Measurements from ENCODE around the gene FBLIM1. TPM values are rescaled to one million over a fixed set of nuclear protein-coding genes. Genes with fewer than 3 reads are reported as not detected.

The FBLIM1 gene
- total RNA-seq, 1 experiment from 2014 or later, result 78.3 TPM

GRCh38 chr1:15835741-15836510, 77.3 kb downstream of the FBLIM1 start (continued):
- TF ChIP-seq ELF4 (CRISPR knock-in tag; IDR thresholded peaks at IDR 0.05; ENCODE audit: low read depth) (no peak), JAZF1 (CRISPR knock-in tag; IDR thresholded peaks at IDR 0.05) (no peak), NFATC4 (CRISPR knock-in tag; IDR thresholded peaks at IDR 0.05) (no peak), GRHL2 (CRISPR knock-in tag; IDR thresholded peaks at IDR 0.05; ENCODE audit: insufficient replicate concordance, severe bottlenecking) (no peak), ZNF671 (CRISPR knock-in tag; IDR thresholded peaks at IDR 0.05) (no peak), FOXP4 (CRISPR knock-in tag; IDR thresholded peaks at IDR 0.05) (peak; percentile 78), CTCF (IDR thresholded peaks at IDR 0.05) (no peak), ETV6 (CRISPR knock-in tag; IDR thresholded peaks at IDR 0.05) (peak; percentile 96), MYBL2 (CRISPR knock-in tag; IDR thresholded peaks at IDR 0.05) (peak; percentile 8; the same call in 1 of the 2 replicates), AFF4 (CRISPR knock-in tag; IDR thresholded peaks at IDR 0.05; ENCODE audit: borderline replicate concordance) (no peak), FOXP1 (CRISPR knock-in tag; IDR thresholded peaks at IDR 0.05; ENCODE audit: borderline replicate concordance) (peak; percentile 58), ZNF232 (CRISPR knock-in tag; IDR thresholded peaks at IDR 0.05) (no peak), ZNF263 (CRISPR knock-in tag; IDR thresholded peaks at IDR 0.05; ENCODE audit: low read depth) (no peak), IRF1 (CRISPR knock-in tag; IDR thresholded peaks at IDR 0.05) (0 out of 2 replicates have a peak, but pooled peaks have one; percentile 76), ATF1 (CRISPR knock-in tag; IDR thresholded peaks at IDR 0.05) (no peak)

Other genes with a start within 250 kb of the FBLIM1 start
- gene CASP9, start 234.6 kb upstream of the FBLIM1 start, total RNA-seq (2021), result 13.5 to 18.6 TPM (median 16.6 TPM) in 3 replicates
- gene DNAJC16, start 231.9 kb upstream of the FBLIM1 start, total RNA-seq (2021), result 16.4 to 20.4 TPM (median 17.5 TPM) in 3 replicates
- gene AGMAT, start 173.7 kb upstream of the FBLIM1 start, total RNA-seq (2021), result 4.9 to 5.6 TPM (median 5.5 TPM) in 3 replicates
- 33.8 to 34.2 TPM (median 33.8 TPM) in 3 replicates for gene DDI2, start 141.3 kb upstream of the FBLIM1 start, total RNA-seq (2021)
- gene PLEKHM2, start 74.5 kb upstream of the FBLIM1 start, total RNA-seq (2021), result 47.5 to 51.8 TPM (median 49.7 TPM) in 3 replicates
- 0.82 to 2.0 TPM (median 1.1 TPM) in 3 replicates for gene SLC25A34, start 22.5 kb upstream of the FBLIM1 start, total RNA-seq (2021)
- 0.48 to 1.4 TPM (median 0.94 TPM) in 3 replicates for gene TMEM82, start 16.3 kb upstream of the FBLIM1 start, total RNA-seq (2021)
- 2.6 to 3.8 TPM (median 2.7 TPM) in 3 replicates for gene UQCRHL, start 48.9 kb downstream of the FBLIM1 start, total RNA-seq (2021)
- 48.5 to 50.2 TPM (median 48.8 TPM) in 3 replicates for gene SPEN, start 88.9 kb downstream of the FBLIM1 start, total RNA-seq (2021)
- gene ZBTB17, start 217.3 kb downstream of the FBLIM1 start, total RNA-seq (2021), result 27.6 to 32.0 TPM (median 27.9 TPM) in 3 replicates
- 0.11 TPM in 1 of 3 replicates, not detected in the others for gene SRARP, start 245.4 kb downstream of the FBLIM1 start, total RNA-seq (2021)

Measured in WTC11 (cell line).